GM19468 (cell line): ENCODE results near the gene MRPL34.

Experiments used
- ATAC-seq: cut with Tn5 transposase; IDR thresholded peaks from one replicate; pipeline ENCODE4 v1.9.1; 2021; ENCODE audit warnings: mild to moderate bottlenecking, moderate library complexity, moderate number of reproducible peaks; ENCODE audit not compliant: unreplicated experiment; ENCODE audit errors: extremely low read depth

The MRPL34 gene

DNA sequence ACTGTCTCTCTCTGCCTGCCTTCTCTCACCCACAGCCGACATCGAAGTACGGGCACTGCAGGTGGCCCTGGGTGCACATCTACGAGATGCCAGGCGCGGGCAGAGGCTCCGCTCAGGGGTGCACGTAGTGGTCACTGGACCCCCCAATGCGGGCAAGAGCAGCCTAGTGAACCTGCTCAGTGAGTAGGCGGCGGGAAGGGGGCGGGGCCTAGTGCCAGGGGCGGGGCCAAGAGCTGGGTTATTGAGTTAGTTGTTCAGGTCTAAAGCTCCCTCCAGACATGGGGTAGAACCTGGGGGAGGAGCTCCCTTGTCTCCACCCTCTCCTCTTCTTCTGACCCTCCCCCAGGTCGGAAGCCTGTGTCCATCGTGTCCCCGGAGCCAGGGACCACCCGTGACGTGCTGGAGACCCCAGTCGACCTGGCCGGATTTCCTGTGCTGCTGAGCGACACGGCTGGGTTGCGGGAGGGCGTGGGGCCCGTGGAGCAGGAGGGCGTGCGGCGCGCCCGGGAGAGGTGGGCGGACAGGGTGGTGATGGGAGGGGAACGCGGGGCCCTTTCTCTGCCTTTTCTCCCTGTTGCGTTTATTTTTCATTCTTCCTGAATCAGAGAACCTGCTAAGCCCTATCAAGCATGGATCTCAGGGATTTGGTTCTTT, 33.5 kb downstream of the MRPL34 start:
- ATAC-seq = no peak

DNA sequence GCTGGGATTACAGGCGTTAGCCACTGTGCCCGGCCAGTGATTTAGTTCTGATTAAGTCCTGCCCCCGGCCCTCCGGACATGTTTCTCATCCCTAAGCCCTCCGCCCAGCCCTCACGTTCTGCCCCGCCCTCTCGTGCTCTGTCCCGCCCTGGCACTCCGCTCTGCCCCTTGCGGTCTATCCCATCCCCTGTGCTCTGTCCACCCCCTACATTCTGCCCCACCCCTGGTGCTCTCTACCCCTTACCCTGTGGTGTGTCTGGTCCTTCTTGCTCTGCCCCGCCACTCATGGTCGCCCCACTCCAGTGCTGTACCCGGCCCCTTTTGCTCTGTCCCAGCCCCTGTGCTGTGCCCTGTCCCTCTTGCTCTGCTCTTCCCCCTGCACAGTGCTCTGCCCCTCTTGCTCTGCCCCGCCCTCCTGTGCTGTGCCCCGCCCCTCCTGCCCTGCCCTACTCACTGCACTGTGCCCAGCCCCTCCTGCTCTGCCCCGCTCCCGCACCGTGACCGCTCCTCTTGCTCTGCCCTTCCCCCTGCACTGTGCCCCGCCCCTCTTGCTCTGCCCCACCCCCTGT, 34.7 kb downstream of the MRPL34 start:
- ATAC-seq = no peak

DNA sequence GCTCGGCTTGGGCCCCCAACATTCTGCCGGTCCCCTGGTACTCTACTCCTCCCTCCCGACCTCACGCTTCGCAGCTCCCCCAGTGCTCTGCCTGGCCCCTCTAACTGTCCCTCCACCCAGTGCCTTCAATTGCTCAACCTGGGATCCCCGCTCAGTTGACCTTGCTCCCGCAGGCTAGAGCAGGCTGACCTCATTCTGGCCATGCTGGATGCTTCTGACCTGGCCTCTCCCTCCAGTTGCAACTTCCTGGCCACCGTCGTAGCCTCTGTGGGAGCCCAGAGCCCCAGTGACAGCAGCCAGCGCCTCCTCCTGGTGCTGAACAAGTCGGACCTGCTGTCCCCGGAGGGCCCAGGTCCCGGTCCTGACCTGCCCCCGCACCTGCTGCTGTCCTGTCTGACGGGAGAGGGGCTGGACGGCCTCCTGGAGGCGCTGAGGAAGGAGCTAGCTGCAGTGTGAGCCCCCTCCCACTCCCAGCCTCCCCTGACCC, 35.2 kb downstream of the MRPL34 start:
- no peak for ATAC-seq

DNA sequence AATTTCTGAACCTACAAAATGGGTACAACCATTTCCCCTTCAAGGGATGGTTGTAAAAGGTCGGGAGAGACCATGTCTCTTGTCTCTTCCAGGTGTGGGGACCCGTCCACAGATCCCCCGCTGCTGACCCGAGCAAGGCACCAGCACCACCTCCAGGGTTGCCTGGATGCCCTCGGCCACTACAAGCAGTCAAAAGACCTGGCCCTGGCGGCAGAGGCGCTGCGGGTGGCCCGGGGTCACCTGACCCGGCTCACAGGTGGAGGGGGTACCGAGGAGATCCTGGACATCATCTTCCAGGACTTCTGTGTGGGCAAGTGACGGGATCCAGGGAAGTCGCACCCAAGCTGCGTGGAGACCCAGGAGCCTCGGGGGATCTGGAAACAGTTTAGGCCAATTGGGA, 35.7 kb downstream of the MRPL34 start:
- no peak for ATAC-seq

DNA sequence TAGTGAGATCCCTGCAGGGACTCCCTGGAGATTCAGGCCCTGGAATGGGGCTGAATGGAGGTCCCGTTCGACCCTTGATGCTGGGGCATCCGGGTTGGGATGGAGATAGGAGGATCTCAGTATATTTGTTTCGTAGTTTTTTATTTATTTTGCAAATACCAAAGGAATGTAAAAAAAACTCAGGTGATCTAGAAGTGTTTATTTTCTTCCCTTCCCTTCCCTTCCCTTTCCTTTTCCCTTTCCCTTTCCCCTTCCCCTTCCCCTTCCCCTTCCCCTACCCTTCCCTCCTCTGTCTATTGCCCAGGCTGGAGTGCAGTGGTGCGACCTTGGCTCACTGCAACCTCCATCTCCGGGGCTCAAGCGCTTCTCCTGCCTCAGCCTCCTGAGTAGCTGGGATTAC, 36.2 kb downstream of the MRPL34 start:
- ATAC-seq = no peak

DNA sequence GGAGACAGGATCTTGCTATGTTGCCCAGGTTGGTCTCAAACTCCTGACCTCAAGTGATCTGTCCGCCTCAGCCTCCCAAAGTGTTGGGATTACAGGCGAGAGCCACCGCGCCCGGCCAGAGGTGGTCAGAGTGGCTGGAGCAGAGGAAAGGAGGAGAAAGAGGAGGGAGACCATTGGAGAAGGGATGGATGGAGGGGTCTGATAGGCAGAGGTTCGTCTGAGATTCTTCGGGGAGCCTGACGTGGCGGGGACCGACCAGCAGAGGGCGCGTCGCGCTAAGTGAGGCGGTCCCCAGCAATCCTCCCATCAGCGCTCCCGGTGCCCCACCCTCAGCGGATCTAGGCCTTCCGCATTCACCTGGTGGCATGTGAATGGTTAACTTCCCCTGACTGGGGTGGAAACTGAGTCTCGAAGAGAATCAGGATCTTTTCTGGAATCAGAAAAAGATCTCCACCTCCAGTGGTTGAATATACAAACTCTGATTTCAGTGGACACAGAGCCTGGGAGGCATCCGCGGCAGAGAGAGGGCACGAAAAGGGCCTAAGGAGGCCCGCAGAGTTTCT, 40.5 kb downstream of the MRPL34 start:
- ATAC-seq = no peak

DNA sequence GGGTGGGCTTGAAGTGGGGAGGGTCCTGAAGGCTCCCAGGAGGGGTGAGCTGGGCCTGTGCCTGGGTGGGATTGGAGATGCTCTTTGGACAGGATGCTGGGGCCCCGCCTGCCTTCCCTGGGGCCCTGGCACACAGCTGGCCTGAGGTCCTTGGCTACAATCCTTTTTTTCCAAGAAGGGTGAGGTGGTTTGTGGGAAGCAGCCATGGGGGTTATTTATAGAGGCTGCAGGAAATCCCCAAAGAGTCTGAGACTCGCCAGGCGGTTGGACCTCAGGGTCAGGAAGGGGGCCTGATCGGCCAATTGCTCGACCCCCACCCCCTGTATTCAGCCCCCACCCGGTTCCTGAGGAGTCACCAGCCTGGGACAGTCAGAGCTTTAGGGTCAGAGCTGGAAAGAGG, 41.7 kb downstream of the MRPL34 start:
- ATAC-seq = no peak

DNA sequence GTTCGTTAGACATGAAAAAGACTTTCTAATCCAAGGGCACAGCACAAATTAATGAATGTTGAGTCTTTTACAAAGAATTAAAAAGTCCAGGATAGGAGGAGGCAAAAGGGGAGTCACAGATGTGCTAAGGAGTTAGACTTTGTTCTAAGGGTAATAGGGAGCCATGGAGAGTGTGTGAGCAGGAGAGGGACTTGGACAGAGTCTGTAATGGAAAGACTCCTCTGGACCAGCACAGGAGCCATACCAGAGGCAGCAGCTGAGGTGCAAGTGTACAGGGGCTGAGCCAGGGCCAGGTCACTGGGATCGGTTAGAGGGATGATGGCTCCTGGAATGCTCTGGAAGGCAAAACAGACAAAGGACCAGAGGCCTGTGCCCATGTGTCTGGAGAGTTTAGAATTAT, 42.2 kb downstream of the MRPL34 start:
- ATAC-seq = no peak

DNA sequence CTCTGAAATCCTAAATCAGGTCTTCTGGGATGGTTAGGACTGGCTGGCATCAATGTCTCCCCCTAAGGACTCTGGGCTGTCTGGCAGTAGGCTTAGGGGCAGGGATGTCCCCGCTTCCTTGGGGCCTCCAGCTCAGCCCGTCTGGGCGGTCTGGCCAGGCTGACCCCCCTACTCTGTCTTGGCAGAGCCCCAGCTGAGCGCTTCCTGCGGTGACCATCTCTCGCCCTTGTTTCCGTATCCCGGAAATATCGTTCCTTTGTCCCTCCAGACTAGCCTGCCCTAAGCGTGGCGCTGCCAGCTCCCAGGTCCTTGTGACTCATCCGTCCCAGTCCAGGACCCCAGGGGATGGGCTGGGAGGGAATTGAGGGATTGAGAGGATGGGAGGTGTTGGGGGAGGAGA, 43.0 kb downstream of the MRPL34 start:
- no peak for ATAC-seq

DNA sequence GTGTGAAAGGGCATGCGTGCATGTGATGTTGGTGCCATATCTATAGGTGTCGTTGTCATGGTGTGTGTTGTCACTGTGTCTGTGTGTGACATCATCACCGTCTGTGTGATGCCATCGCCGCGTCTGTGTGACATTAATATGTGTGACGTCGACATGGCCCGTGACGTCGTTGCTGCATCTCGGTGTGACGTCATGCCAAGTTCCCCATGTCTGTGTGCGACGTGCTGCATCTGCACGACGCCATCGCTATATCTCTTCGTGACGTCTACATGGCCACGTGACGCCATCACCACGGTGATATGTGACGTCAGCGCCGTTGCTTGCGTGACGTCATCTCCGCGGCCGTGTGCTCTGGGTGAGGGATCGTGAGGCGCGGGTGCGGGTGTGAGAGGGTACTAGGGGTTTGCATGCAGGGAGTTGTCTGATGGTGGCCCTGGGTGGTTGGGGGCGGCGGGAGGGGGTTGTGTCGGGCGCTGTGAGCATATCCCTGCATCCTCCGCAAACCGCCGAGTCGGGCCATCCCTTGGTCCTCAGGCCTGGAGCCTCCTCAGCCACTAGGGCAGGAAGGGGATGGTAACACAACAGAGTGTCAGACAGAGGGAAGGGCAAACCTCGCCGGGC, 46.3 kb downstream of the MRPL34 start:
- ATAC-seq = no peak

DNA sequence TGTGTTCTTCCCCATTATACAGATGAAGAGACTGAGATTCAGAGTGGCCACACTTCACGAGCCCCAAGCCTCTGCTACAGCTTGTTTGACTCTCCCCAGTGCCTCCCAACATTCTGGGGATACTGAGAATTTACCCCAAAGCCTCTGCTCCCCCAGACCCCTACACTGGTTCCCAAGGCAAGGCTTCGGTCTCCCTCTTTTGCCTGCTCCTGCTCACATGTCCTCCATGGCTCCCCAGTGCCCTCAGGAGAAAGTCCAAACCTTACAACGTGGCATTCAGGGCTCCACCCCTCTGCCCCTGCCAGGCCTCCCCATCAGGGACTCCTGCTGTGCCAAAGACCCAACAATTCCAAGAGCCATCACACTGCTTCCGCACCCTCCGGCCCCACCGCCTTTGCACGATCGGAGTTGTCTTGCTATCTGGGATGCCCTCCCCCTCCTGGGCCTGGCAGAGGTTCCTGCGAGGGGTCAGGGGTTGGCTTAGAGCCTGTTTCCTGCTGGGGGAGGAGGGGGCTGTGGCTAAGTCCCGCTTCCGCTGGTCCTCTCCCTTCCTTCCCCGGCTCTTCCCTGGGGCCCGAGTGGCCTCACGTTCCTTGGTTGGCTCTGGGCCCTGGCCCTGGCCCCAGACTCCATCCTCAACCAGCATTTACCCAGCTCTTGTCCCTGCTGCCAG, 47.1 kb downstream of the MRPL34 start:
- no peak for ATAC-seq

DNA sequence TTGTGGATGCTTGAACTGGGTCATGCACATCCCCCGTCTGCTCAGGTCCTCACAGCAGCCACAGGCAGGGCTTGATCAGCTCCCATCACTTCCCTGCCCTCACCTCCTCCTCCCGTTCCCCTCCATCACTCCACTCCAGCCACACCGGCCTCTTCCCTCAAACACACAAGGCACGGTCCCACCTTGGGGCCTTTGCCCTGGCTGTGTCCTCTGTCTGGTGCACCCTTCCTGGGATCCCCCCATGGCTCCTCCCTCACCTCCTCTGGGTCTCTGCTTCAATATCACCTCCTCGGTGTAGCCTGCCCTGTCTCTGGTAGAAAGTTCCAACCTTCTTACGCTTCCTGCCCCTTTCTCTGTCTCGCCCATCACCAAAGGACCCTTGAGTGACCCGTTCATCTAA, 47.7 kb downstream of the MRPL34 start:
- ATAC-seq = no peak
